SK-N-DZ (cell line): Measurements from ENCODE around the gene HMGB1. TPM values are rescaled to one million over a fixed set of nuclear protein-coding genes. Genes with fewer than 3 reads are reported as not detected.

Experiments used
- DNase-seq: peaks from one replicate; pipeline ENCODE4 v3.0.0-alpha.2; 2015; ENCODE audit warnings: low spot score
- polyA plus RNA-seq, 2 experiments: library from polyadenylated mRNA; depleted of rRNA; stranded (reverse); fragments of >200 nt; gene quantifications; 2 replicates each; pipeline ENCODE4 v1.2.3, GENCODE V29; 2014

HMGB1 gene
- polyA plus RNA-seq (2014; cell fraction: cytosol; rRNA removed) = 1,342 and 1,760 TPM in 2 replicates
- 947 and 1,128 TPM in 2 replicates for polyA plus RNA-seq (2014; cell fraction: nucleus; rRNA removed)

DNA sequence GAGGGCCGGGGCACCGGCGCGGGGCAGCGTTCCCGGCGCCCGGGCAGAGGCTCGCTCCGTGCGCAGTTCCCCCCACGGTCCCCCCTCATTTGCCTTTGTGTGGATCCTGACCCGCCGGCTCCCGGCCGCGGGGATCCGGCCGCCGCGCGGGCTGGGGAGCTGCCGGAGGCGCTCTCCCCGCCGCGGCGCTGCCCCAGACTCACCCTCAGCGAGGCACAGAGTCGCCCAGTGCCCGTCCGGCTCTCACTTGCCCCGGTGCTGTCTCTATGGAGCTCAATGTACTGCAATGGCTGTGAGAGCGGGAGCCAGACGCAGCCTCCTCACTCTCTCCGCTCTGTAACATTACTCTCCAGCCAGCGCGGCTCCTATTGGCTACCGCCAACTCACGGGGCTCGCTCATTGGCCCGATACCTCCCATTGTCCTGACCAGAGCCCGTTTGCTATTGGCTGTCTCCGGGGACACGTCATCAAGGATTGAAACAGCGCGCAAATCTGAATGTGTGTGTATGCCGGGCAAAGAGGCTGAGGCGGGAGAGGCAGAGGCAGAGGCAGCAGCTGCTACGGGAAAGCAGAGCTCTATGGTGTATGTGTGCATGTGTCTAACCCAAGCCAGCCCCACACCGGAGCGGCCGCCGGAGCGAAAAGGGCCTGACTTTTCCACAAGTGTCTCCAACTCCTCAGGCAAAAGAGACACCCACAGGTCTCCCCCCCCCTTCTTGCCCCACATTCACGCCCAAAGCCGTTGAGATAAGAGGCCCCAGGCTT, at the start of gene HMGB1:
Gene HMGB1 (minus strand): TSS at position 344 of the 765 bp plus-strand sequence. CDS start 2,256 bp downstream, outside the sequence.
- peak; percentile 100 for DNase-seq

DNA sequence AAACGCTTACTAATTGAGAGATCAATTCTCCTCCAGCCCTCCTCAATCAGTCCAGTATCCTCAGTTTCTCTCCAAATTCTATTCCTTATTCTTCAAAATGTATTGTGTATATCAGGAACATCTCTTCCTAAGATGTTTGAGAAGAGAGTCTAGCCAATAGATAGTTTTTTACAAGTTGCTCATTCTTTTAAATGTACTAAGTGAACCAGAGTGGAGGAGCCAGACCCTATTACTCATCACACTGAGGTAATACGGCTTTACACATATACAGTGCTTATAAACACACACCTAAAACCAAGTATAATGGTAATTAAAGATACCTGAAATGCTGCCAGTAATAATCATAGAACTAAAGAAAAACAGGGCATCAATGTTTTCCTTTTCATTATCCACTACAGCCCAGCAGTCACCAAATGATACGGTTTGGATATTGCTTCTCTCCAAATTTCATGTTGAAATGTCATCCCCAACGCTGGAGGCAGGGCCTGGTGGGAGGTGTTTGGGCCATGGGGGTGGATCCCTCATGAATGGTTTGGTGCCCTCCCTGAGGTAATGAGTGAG, 45.2 kb upstream of the HMGB1 start:
- no peak for DNase-seq

DNA sequence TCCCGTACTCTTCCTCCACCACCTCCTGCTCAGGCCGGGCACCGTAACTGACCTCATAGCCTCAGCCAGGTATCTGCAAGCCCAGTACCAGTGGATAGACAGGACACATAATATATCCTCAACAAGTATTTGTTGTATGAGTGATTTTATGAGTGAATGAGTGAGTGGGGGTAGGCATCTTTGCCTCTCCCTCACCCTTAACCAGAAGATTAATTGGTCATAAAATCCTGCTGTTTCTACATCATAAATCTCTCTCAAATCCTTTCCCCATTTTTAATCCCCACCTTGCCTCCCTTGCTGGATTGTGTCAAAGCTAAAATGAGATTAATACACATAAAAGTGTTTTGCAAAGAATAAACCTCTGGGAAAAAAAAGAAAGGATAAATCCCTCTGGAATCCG, 44.4 kb upstream of the HMGB1 start:
- no peak for DNase-seq

DNA sequence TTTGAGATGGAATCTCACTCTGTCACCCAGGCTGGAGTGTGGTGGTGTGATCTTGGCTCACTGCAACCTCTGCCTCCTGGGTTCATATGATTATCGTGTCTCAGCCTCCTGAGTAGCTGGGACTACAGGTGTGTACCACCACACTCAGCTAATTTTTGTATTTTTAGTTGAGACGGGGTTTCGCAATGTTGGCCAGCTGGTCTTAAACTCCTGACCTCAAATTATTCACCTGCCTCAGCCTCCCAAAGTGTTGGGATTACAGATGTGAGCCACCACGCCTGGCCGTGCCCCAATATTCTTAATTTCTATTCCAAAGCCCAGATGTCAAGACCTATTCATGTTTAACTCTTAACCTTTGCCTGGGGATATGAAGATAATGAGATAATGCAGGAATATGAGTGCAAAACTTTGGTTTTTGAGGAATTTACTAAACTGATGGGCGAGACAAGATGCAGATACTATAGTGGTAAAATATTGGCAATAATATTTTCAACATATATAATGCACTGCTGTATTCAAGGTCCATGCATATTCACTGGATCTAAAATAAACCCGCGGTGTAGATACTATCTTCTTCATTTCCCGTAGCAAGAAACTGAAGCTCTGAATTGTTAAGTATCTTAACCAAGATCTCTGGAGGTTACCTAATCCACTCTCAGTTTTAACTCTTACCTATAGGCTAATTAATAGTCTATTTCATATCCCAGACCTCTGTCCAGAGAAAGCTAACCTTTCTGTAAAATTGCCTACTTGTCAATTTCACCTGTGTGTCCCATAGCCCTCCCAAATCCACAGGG, 43.7 kb upstream of the HMGB1 start:
- no peak for DNase-seq

DNA sequence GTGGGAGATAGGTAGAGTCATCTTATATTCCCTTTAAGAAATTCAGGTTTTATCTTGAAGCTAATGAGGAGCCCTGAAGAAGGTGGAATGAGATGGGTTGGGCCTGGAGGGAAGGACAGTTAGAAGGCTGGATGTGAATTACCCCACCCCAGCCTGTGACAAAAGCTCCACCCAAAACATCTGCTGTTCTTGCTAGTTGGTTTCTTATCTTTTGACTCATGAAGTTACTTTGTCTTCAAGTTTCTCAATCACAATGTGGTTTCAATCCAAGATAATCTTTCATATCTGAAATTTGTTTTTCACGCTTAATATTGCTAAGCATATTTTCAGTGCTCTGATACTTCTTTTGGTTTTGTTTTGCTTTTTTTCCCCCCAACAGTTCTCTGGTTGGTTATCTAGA, 38.3 kb upstream of the HMGB1 start:
- DNase-seq = no peak

DNA sequence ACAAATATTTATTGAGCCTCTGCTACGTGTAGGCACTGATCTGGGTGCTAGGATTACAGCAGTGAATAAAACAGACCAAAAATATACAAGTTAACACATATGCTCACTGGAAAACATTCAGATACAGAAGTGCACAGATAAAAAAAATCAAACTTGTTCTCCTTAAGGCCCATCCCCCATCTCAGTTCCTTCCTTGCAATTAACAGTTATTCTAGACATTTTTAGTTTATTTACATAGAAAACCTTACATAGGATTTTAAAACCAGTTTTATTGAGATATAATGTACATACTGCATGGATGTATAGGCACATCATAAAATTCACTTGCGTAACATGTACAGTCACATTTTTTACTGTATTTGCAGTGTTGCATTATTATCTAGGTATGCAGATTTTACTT, 36.5 kb upstream of the HMGB1 start:
- no peak for DNase-seq

DNA sequence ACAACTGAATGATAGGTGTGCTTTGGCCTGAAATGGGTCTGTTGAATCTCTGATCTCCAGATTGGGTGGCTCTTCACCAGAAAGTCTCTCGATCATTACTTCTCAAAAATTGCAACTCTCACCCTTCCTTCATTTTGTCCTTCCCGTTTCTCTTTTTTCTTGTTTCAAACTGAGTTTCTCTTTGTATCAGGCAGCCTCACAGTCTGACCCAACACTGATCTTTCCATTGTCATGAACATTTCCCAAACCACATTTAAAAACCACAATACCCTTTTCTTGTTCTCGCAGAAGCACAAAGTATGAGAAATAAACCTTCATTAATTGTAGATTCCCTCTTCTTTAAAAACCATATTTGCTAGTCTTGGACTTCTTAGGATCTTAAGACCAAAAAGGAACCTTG, 33.6 kb upstream of the HMGB1 start:
- DNase-seq = no peak

DNA sequence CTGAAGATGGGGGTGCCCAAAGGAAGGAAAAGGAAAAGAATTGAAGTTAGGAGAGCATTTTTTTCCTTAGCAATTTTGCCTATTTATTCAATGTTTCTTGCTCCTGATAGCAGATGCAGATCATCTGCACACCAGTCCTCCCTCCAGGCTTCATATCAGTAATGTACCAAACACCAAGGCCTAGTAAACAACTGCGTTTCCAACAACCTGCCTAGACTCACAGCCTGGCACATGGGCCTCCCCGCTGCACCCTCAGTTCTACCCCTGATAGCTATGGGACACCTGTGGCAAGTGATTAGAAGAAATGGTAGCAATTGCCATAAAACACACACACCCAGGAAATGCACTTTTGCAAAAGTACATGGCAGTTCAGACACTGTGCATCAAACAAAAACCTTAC, 30.4 kb upstream of the HMGB1 start:
- no peak for DNase-seq

DNA sequence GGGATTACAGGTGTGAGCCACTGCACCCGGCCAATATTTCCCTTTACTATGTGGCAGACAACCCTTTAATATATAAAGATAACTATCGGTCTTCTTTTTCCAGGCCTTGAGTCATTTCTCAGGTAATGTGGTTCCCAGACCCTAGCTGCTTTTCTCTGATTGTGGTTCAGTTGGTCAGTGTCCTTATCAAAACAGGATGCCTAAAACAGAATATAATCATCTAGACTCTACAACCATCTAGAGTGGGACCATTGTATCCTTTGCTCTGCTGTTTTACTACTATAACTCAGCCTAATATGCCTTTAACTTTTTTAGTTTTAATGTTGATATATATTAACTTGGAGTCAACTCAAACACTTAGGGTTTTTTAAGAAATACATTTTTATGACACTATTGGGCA, 30.0 kb upstream of the HMGB1 start:
- DNase-seq = no peak

DNA sequence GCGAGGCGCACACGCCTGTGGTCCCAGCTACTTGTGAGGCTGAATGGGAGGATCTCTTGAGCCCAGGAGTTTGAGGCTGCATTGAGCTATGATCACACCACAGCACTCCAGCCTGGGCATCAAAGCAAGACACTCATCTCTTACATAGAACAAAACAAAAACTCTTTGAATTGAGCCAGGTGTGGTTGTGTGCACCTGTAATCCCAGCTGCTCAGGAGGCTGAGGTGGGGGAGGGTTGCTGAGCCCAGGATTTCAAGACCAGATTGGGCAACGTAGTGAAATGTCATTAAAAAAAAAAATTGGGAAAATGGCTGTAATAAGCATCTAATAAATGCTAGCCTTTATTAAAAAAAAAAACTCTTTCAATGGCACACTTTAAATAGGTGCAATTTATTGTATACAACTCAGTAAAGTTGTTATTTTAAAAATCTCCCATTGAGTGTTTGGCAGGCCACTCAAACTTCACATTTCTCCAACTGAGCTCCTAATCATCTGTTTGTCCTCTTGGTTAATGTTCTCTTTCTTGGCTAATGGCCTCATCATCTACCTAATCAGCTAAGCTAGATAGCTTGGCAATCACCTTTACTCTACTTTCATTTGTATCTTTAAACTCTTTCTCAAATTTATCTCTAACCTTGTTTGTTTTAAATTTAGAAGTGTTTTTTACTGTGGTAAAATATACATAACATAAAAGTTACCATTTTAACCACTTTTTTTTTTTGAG, 28.1 kb upstream of the HMGB1 start:
- DNase-seq = no peak

DNA sequence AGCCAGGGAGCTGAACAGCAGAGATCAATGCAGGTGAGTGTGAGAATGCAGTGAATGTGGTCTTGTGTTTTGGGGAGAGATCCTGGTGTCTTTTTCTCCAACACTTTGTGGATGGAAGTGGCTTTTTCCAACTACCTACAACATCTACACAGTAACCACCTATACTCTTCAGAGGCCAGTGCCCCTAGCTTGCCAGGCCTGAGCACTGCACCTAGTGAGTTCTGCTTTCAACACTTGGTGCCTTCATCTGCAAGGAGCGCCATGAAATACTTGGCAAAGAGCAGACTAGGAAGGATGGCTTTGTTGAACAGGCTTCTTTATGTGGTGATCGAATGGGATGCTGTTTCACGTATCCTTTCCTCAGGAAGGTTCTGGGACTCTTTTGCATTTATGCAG, 21.3 kb upstream of the HMGB1 start:
- no peak for DNase-seq

DNA sequence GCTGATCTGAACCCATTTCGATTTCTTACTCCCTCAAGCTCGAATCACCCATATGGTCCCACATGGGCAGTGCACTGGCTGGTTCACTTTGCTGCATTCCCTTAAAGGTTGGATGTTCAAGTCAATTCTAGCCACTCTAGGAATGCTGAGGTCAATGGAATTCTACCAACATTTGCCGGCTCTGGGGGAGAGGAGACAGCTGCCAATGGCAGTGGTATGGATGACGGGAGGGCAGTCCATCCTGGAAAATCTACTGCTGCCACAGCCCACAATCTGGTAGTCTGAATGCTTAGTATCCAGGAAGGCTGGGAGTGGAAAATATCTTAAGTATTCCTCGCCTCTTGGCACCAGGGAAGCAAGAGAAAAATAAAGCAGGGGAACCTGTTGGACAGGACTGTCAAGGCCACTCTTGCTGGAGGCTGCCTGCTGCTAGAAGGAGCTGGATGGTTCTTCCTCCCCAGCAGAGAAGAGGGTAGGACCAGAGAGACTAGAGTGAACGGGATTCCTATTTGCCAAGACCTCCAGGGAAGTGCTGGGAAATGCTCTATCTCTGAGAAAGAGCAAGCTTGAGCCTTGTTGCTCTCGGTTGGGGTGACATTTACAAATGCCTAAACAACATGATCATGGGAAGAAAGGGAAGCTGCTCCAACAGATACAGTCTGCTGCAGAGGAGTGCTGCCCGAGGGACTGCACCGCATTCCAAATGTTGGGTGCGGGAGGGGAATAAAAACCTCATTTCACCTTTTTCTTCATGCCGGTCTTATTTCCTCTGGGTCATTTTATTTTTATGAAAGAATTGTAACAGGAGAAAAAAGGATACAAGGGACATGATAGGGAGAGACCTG, 20.7 kb upstream of the HMGB1 start:
- no peak for DNase-seq

DNA sequence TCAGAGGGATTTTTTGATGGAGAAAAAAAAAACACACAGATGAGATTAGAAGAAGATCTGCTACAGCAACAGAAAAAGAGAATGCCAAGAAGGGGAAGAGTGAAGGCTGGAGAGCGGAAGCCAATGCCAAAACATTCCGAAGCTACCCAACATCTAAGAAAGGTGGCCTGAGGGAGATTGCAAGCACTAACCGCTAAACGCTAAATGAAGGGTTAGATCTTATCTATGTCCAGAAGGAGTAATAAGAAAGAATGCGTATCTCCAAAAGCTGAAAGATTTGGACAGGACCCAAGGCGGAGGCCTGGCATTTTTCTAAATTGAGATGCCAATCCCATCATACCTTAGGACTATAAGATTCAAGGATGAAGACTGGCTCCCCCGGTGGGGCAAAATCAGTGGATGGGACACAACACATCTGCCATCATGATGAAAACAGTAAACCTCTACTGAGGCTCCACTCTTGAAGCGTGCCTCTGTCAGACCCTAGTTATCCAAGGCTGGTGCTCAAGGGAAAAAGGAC, 15.6 kb upstream of the HMGB1 start:
- no peak for DNase-seq

DNA sequence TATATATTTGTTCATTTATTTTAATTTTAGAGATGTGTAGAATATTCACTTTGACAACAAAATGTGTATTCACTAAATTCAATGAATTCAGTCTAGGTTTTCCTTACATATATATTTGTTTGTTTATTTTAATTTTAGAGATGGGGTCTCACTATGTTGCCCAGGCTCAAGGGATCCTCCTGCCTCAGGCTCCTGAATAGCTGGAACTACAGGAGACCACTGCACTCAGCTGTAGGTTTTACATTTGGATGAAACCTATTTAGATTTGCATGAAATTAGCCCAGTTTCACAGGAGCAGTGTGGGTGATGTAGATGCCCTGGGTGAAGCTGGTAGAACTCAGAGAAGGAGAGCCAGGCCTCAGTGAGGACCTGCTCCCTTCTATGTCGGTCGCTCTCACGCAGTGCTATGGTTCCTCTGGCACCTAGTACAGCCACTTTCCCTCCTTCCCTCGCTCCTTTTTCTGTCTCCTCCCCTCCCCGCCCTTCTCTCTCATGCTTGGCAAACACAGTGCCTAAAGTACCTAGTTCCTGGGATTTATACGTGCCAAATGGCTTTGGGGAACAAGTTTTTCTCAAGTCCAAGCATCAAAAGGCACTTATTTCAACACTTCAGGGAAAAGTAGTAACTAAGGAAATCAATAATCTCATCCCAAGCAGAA, 14.7 kb upstream of the HMGB1 start:
- DNase-seq = no peak

DNA sequence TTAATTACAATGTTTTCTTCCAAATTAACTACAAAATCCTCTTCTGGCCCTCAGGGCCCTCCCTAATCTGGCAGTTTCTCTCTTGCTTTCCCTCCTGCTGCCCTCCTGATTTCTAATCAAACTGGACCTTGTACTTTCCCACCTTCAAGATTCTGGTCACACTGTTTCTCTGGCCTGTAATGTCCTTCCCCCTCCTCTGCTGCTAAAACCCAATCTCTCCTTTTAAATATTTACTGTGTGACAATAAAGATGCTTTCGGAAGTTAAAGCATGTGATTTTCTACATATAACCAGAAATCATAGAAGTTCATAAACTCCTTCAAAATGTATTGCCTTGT, 14.1 kb upstream of the HMGB1 start:
- no peak for DNase-seq

DNA sequence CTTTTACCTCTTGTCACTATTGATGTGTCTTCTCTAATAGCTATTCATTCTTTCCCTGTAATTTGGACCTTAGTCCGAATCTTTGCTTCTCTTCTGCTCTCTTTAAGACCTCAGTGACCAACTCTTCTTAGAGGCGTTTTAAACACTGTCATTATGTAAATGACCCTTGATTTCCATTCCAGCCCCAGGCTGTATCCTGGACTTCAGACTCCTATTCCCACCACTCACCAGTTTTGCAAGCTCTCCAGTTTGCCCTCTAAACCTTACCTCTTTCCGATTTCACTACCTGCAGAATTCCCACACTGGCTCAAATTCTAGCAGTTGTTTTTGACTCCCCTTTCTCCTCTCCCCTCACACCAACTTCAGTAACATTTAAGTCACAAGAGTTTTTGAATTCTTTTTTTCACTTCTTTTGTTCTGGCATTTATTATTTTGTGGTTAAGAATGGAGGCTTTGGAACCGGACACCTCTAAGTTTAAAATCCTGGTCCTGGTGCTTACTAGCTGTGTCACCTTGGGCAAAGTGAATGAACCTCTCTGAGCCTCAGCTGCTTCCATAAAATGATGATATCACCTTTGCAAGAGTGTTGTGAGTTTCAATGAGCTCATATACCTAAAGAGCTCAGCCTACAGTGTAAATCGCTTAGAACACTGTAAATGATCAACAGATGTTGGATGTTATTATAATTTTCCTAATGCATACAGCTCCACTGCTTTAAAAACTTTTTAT, 13.6 kb upstream of the HMGB1 start:
- DNase-seq = no peak

DNA sequence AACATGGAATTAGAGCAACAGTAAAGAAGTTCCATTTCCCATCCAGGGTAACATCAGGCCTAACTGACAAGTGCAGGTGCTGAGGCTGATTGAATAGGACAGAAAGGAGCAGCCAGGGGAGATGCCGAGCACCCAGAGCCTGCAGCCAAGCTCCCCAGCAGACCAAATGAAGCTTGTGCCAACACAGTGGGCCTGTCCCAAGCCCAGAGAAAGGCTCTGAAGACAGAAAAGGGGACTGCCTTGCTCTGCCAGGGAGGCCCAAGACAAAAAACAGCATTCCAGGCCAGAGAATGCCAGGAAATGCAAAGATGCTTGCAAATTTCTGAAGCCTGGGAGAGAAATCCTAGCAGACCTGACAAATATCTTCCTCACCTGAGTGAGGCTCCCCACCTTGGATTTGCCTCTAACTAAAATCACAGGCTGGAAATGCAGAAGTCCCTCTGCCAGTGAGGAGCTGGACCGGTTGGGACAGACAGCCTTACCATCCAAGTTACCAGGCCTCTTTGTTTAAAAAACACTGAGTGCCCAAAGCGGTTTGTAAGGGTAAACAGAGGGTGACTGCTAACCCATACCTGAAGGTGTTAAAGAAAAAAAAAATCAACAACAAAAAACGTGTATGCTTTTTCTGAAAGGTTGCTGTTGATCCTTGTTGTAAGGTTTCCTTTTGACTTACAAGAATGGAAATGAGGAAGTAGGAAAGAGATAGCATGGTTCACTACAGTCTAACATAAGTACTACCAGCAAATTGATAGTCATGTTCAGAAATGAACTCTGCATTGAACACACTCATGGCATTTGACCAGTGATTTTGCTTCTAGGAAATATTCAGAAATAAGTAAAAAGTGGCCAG, 11.8 kb upstream of the HMGB1 start:
- DNase-seq = no peak

DNA sequence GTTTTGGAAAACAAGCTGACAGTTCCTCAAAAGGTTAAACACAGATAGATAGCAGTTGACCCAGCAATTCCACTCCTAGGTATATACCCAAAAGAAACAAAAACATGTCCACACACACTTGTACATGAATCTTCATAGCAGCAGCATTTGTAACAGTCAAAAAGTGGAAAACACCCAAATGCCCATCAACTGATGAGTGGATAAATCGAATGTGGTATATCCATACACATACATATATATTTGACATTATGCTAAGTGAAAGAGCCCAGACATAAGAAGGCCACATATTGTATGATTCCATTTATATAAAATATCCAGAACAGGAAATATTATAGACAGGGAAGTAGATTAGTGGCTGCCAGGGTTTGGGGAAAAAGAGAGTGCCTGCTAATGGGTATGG, 7.9 kb upstream of the HMGB1 start:
- DNase-seq = no peak

DNA sequence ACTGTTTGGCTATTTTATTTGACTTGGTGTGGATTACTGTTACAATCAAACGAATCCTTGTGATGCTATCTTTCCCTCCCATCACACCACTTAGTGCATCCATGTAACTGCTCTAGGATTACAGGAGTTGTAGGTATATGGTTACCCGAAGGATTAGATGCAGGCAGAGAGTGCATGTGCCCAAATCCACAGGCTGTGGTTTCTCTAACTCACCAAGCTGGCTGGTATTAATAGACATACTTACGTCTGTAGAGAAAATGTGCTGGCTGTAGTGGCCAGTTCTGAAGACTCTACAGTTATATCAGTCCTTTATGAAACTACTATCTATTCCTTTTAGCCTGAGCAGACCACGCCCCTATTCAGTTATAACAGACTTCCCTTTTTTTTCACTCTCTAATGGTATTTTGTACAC, 1.1 kb upstream of the HMGB1 start:
- DNase-seq = peak; percentile 58
